Measurements from ENCODE around the gene UBE2Z. TPM values are rescaled to one million over a fixed set of nuclear protein-coding genes. Genes with fewer than 3 reads are reported as not detected.

Gene UBE2Z
- total and polyA plus RNA-seq, 9 of the 15 experiments (the other 6 are each of a cell fraction or from before 2014, with no cell fraction given): 11.8 to 89.0 (median 38.2) TPM

GRCh38 chr17:48909783-48910182 lies 1.6 kb downstream of the UBE2Z start:
- 21% methylated on average over 4 of the region's 4 CpGs for WGBS (ENCODE audit: insufficient coverage, low coverage, missing lambda C conversion rate)
- Histone ChIP-seq H3K9me3 (replicated peaks; ENCODE audit: control insufficient read depth, insufficient read depth, low read depth, low read length) (no peaks in the 10 kb centered on the region), H3K4me2 (ENCODE audit: insufficient read depth, low read length) (peak overlapping the region; percentile 92), H3K4me1 (replicated peaks in 1 of 2; ENCODE audit: control insufficient read depth in 2 of 2, insufficient read depth in 2 of 2, low read length in 2 of 2) (peaks cover 8 to 12% of the 10 kb centered on the region in 2 experiments; a peak in 4 of 5 replicates), H3K27ac (ENCODE audit: extremely low read depth, low read depth, low read length) (peak overlapping the region; percentile 91), H4K20me1 (replicated peaks; ENCODE audit: control insufficient read depth, insufficient read depth, low read length) (peaks cover 6% of the 10 kb centered on the region; the same call in 1 of the 2 replicates), H3K4me3 (peak overlapping the region; percentile 88), H3K9ac (ENCODE audit: insufficient read depth in 1 of 2, low read depth in 2 of 2, low read length in 2 of 2) (peak overlapping the region; percentile 53 to 61; a peak in 3 of 4 replicates), H3K27me3 (ENCODE audit: control insufficient read depth in 2 of 2, insufficient read depth in 2 of 2, low read length in 2 of 2) (no peaks in the 10 kb centered on the region), H3K36me3 (ENCODE audit: control insufficient read depth, insufficient read depth, low read length) (peaks cover 53% of the 10 kb centered on the region), H3K9me1 (ENCODE audit: control insufficient read depth, insufficient read depth, low read length) (no peaks in the 10 kb centered on the region), H2AFZ (ENCODE audit: low read depth, low read length) (no peak overlapping the region), H3K79me2 (ENCODE audit: control insufficient read depth, insufficient read depth, low read length) (peaks cover 69% of the 10 kb centered on the region)
- ChIA-PET POLR2A (interaction anchor here (0.7 to 1.6 kb wide), 3 partner anchors 13 to 1028 kb away, joined by 3 read pairs; no protein-coding TSS in a partner anchor), CTCF (ENCODE audit: low intra/inter-chr PET ratio) (no interaction called here)
- in situ Hi-C loops (cut with MboI): no loop called here
- ATAC-seq (no peak), FAIRE-seq (no peak), DNase-seq (ENCODE audit: extremely low read depth in 1 of 4, low spot score in 3 of 4) (no peak)
- intact Hi-C loops (cut with micrococcal nuclease): loop anchor here (5.0 kb wide), 1 partner anchor 88 kb away; the partner anchor contains the start of gene IGF2BP1
- TSS peak; percentile 37 for BruUV-seq (replicated peaks)
- no peak for TF ChIP-seq SRSF1 (IDR thresholded peaks at IDR 0.05; ENCODE audit: low read depth, low read length)
- TF ChIP-seq REST (IDR thresholded peaks at IDR 0.05; ENCODE audit: borderline replicate concordance): no peak
- no peak for TF ChIP-seq REST (CRISPR knock-in tag; IDR thresholded peaks at IDR 0.05; ENCODE audit: low read depth)
- 0 out of 4 replicates have a peak, but pooled peaks of 1 of the 2 experiments have one; percentile 9 for TF ChIP-seq MNT (conservative IDR thresholded peaks at IDR 0.05)
- 0 out of 2 replicates have a peak, but pooled peaks have one; percentile 11 for TF ChIP-seq JUND (IDR thresholded peaks at IDR 0.05; ENCODE audit: borderline replicate concordance, low read depth, low read length)
- no peak for TF ChIP-seq JUND (tag; IDR thresholded peaks at IDR 0.05; ENCODE audit: borderline replicate concordance, low read depth, low read length)
- TF ChIP-seq ZNF75A (CRISPR knock-in tag; IDR thresholded peaks at IDR 0.05): no peak
- 0 out of 2 replicates have a peak, but pooled peaks have one; percentile 61 for TF ChIP-seq HDGF (IDR thresholded peaks at IDR 0.05)
- TF ChIP-seq ATF3 (IDR thresholded peaks at IDR 0.05): peak; percentile 27; the same call in 1 of the 2 replicates
- no peak for TF ChIP-seq ATF3 (CRISPR knock-in tag; conservative IDR thresholded peaks at IDR 0.05)
- TF ChIP-seq SUPT5H (IDR thresholded peaks at IDR 0.05): peak; percentile 15; the same call in 1 of the 2 replicates
